Measurements from ENCODE around the gene TCAP.

The TCAP gene

GRCh38 chr17:39651923-39652586, 13.1 kb upstream of the TCAP start:
- no peak for DNase-seq (ENCODE audit: low read depth)

DNA sequence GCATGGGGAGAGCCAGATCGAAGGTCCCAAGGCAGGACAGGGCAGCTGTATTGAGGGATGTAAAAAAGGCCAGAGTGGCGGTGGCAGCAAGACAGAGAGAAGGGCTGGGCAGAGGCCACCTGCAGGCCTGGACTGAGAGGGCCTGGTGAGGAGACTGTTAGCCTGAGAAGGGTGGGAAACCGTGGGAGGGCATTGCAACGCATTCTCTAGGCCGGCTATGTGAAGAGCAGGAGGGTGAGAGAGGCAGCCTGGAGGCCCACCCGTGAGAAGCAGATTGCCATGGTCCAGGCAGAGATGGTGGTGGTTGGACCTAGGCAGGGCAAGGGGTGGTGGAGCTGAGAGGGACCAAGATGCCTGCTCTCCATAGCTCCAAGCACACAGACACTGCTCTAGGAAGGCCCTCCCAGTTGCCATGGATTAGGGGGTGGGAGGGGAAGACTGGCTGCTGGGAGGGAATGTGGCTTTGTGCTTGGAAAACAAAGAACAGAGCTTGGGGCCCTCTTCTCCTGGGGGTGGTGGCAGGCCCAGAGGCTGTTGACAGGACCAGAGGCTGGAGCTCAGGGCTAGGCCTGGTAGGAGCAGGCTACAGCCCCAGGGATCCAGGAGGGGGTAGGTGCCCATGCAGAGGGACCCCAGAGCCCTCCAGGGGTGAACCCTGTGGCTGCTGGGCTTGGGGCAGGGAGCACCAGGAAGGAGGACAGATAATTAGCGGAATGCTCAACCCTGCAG, 12.4 kb upstream of the TCAP start:
- no peak for DNase-seq (ENCODE audit: low read depth)

GRCh38 chr17:39653316-39653661, 11.9 kb upstream of the TCAP start:
- DNase-seq (ENCODE audit: low read depth): no peak

GRCh38 chr17:39653662-39654331, 11.4 kb upstream of the TCAP start:
- no peak for DNase-seq (ENCODE audit: low read depth)

DNA sequence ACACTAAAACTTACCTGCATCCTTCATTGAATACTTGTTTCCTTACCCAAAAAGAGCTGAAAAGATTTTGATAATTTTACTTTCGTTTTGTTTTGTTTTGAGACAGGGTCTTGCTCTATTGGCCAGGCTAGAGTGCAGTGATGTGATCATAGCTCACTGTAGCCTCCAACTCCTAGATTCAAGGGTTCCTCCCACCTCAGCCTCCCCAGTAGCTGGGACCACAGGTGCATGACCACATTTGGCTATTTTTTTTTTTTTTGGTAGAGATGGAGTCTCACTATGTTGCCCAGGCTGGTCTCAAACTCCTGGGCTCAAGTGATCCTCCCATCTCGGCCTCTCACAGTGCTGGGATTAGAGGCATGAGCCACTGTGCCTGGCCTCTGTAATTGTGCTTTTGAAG, 10.0 kb upstream of the TCAP start:
- no peak for DNase-seq (ENCODE audit: low read depth)

DNA sequence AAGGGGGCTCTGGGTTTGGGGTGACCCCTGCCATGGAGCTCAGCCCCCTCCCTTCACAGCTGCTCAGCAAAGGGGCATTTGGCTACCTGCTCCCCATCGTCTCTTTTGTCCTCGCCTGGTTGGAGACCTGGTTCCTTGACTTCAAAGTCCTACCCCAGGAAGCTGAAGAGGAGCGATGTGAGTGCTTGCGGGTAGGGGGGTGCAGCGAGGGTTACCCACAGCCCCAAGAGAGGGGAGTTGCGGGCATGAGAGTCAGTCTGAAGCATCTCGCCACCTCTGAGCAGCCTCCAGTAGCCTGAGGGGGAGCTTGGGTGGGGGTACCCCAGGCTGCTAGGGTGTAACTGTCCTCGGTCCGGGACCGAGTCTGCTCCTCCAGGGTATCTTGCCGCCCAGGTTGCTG, 6.8 kb upstream of the TCAP start:
- DNase-seq (ENCODE audit: low read depth): no peak

DNA sequence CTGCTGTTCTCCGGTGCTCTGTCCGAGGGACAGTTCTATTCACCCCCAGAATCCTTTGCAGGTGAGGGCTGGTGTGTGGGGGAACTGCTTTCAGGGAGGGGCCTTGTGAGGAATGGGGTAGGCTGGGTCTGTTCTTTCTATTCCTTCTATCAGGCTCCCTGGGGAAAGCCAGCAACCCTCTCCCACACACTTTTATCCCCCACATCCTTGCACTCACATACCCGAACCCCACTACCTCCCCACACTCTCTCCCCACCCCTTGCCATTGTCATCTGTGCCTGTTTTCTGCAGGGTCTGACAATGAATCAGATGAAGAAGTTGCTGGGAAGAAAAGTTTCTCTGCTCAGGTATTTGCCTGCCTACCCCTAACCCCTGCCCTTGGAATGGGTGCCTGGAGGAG, 6.4 kb upstream of the TCAP start:
- no peak for DNase-seq (ENCODE audit: low read depth)

- no peak for DNase-seq (ENCODE audit: low read depth)
Observed at GRCh38 chr17:39659279-39660010, 5.7 kb upstream of the TCAP start.

- DNase-seq (ENCODE audit: low read depth): no peak
Observed at GRCh38 chr17:39660011-39660360, 5.2 kb upstream of the TCAP start.

- no peak for DNase-seq (ENCODE audit: low read depth)
Observed at GRCh38 chr17:39660397-39661385, 4.5 kb upstream of the TCAP start.

DNA sequence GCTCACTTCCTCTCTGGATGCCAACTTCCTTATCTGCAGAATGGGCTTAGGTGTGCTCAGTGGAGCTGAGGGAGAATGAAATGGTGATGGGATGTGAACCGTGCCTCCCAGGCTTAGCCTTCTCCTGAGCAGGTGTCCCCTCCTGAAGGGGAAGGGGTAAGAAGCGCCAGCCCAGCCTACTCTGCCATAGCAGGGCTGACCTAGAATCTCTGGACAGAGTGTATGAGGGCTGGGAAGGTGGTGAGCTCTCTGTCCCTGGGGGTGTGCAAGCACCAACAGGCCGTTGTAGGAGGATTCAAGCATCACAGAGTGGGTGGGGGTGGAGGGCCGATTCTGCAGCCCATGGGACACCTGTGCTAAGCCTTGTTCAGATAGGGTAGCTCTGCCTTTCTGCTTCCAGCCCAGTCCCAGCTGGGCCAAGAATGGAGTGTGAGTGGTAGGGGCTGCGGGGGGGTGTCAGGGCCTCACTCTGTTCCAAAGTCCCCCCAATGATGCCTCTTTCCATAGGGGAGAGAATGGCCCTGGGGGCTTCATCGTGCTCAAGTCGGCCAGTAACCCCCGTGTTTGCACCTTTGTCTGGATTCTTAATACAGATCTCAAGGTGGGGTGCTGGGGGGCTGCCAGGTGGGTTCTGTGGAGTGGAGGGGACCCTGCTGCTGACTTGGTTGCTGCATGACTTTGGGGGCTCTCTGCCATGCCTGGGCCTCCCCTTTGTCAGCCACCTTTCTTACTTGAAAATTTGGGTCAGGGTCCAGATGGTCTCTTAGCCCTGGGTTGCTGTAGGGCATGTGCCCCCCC, 3.2 kb upstream of the TCAP start:
- no peak for DNase-seq (ENCODE audit: low read depth)

GRCh38 chr17:39662551-39663339, 2.4 kb upstream of the TCAP start:
- no peak for DNase-seq (ENCODE audit: low read depth)

DNA sequence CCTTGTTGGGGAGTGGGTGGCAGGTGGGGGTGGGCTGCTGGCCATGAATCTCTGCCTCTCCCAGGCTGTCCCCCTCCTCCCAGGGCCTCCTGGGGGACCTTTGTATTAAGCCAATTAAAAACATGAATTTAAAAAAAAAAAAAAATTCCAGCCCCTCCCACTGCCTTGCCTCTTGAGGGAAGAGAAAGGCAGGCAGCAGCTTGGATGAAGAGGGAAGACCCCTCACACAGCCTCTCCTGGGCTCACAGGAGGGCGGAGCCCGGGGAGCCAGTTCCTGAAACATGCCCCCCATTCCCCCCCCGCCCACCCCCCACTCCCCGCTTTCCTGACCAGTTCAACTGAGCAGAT, 1.8 kb upstream of the TCAP start:
- no peak for DNase-seq (ENCODE audit: low read depth)

DNA sequence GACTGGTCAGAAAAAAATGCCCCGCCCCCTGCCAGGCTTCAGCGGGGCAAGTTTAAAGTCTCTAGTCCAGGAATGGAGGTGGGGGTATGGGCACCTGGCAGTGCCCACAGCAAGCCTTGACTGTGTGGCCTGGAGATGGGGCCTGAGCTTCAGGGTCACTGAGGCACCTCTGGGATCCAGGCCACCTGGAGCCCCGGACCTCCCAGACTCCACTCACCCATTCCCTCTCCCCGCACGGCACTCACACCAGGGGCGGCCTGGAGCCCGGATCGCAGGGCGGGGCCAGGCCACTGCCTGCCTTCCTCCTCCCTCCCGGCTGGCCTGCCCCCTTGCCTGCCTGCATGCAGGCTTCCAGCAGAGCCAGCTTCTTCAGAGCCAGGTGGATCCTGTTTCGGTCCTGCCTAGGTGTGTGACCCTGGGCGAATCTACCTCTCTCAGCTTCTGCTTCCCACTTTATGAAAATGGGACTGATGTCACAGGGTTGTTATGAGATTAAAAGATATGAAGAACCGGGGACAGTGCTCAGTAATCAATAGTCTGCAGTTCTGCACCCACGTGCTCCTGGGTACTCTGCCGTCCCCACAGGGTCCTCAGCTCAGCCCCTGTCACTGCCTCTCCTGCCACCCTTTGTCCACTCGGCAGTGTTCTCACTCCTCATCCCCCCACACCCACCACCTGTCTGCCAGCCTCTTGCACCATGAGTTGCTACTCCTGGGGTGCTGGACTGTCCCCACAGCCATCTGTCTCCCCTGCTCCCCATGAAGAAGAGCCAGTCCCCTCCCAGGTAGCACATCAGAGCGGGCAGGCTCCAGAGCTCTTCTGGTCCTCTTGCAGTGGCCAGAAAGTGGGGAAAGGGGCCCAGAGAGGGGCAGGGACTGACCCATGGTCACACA, 1.2 kb upstream of the TCAP start:
- no peak for DNase-seq (ENCODE audit: low read depth)

DNA sequence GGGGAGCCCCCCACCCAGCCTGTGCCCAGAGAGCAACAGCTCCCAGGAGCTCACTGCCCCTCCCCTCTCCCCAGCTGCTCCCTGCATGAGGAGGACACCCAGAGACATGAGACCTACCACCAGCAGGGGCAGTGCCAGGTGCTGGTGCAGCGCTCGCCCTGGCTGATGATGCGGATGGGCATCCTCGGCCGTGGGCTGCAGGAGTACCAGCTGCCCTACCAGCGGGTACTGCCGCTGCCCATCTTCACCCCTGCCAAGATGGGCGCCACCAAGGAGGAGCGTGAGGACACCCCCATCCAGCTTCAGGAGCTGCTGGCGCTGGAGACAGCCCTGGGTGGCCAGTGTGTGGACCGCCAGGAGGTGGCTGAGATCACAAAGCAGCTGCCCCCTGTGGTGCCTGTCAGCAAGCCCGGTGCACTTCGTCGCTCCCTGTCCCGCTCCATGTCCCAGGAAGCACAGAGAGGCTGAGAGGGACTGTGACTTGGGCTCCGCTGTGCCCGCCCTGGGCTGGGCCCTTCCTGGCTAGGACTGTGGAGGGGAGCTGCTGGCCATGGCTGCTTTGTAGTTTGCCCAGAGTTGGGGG, 584 bp downstream of the TCAP start:
- DNase-seq (ENCODE audit: low read depth): no peak

DNA sequence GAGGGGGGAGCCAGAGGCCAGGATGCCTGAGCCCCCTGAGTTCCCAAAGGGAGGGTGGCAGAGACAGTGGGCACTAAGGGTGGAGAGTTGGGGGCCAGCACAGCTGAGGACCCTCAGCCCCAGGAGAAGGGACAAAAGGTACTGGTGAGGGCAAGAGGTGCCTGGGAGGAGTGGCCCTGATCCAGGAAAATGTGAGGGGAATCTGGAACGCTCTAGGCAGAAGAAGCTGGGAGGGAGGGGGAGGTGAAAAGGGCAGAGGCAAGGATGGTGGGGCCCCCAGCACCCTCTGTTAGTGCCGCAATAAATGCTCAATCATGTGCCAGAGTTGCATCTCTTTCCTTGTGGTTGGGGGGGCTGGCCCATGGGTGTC, 1.1 kb downstream of the TCAP start:
- no peak for DNase-seq (ENCODE audit: low read depth)

GRCh38 chr17:39666601-39667261, 1.6 kb downstream of the TCAP start:
- no peak for DNase-seq (ENCODE audit: low read depth)

- DNase-seq (ENCODE audit: low read depth): no peak
Observed at GRCh38 chr17:39667262-39667944, 2.3 kb downstream of the TCAP start.
